ENCODE data around the gene ACER1. TPM values are rescaled to one million over a fixed set of nuclear protein-coding genes. Genes with fewer than 3 reads are reported as not detected.

Gene ACER1
- total and polyA plus RNA-seq, 2 experiments from 2014 or later = not detected

DNA sequence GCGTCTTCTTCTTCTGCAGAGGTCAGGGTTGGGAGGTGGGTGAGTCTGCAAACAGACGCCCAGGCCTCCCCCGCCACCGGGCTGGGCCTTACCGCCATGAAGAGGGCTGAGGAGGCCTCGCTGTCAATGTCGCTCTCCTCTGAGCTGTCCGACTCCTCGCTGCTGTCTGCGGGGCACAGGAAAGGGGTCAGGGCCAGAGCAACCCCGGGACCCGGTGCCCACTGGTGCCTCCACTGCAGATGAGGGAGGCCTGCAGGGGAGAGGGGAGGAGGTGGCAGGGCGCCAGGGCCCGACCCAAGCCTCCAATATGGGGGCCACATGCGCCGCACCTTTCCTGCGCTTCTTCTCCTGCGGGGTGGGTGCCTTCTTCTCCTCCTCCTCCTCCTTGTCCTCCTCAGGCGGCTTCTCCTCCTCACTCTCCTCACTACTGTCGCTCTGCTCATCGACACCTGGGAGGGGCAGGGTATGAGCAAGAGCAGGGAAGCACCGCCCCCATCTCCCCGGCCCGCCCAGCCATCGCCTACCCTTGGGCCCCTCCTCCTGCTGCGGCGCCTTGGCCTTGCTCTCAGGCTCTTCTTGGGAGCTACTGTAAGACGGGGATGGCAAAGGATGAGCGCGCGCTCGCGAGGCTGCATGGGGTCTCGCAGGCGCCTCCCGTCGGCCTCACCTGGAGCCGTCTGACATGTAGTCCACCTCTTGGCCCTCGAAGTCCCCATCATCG is 47.8 kb upstream of the ACER1 start (continued):
- TF ChIP-seq, protein P1, sequence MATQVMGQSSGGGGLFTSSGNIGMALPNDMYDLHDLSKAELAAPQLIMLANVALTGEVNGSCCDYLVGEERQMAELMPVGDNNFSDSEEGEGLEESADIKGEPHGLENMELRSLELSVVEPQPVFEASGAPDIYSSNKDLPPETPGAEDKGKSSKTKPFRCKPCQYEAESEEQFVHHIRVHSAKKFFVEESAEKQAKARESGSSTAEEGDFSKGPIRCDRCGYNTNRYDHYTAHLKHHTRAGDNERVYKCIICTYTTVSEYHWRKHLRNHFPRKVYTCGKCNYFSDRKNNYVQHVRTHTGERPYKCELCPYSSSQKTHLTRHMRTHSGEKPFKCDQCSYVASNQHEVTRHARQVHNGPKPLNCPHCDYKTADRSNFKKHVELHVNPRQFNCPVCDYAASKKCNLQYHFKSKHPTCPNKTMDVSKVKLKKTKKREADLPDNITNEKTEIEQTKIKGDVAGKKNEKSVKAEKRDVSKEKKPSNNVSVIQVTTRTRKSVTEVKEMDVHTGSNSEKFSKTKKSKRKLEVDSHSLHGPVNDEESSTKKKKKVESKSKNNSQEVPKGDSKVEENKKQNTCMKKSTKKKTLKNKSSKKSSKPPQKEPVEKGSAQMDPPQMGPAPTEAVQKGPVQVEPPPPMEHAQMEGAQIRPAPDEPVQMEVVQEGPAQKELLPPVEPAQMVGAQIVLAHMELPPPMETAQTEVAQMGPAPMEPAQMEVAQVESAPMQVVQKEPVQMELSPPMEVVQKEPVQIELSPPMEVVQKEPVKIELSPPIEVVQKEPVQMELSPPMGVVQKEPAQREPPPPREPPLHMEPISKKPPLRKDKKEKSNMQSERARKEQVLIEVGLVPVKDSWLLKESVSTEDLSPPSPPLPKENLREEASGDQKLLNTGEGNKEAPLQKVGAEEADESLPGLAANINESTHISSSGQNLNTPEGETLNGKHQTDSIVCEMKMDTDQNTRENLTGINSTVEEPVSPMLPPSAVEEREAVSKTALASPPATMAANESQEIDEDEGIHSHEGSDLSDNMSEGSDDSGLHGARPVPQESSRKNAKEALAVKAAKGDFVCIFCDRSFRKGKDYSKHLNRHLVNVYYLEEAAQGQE (IDR thresholded peaks at IDR 0.05; ENCODE audit: unreplicated experiment) = no peak
- TF ChIP-seq, protein P2, sequence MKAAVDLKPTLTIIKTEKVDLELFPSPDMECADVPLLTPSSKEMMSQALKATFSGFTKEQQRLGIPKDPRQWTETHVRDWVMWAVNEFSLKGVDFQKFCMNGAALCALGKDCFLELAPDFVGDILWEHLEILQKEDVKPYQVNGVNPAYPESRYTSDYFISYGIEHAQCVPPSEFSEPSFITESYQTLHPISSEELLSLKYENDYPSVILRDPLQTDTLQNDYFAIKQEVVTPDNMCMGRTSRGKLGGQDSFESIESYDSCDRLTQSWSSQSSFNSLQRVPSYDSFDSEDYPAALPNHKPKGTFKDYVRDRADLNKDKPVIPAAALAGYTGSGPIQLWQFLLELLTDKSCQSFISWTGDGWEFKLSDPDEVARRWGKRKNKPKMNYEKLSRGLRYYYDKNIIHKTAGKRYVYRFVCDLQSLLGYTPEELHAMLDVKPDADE (IDR thresholded peaks at IDR 0.05) = no peak
- TF ChIP-seq STAT1 (IDR thresholded peaks at IDR 0.05; ENCODE audit: unreplicated experiment) (no peak), EZH2 (IDR thresholded peaks at IDR 0.05; ENCODE audit: low read depth, unreplicated experiment) (no peak), NANOG (IDR thresholded peaks at IDR 0.05; ENCODE audit: borderline replicate concordance) (no peak)

DNA sequence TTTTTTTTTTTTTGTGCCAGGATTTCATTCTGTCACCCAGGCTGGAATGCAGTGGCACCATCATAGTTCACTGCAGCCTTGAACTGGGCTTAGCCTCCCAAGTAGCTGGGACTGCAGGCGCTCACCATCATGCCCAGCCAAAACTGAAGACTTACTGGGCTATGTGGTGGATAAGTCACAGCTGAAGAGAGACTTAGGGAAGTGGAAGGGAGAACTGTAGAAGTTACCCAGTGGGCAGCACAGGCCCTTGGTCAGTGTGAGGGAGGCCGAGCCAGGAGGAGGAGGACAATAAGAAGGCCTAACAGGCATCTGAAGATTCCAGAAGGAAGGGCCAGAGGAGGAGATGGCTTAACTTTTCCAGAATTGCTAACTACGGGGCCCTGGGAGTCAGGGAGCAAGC is 46.3 kb upstream of the ACER1 start:
- Histone ChIP-seq H3K36me3 (ENCODE audit: insufficient read depth) (peaks cover 15% of the 10 kb centered on the region), H2AFZ (no peak overlapping the region), H3K9me2 (ENCODE audit: insufficient read depth) (no peaks in the 10 kb centered on the region), H4K20me1 (replicated peaks; ENCODE audit: insufficient read depth) (0 out of 2 replicates have a peak, but pooled peaks cover 3% of the 10 kb centered on the region), H3F3A (replicated peaks; ENCODE audit: low read depth) (no peaks in the 10 kb centered on the region), H3K79me2 (replicated peaks; ENCODE audit: insufficient read depth) (no peaks in the 10 kb centered on the region), H3K4me2 (no peak overlapping the region), H3K27ac (ENCODE audit: low read depth) (no peak overlapping the region), H3K4me3 (no peak overlapping the region), H3K27me3 (ENCODE audit: insufficient read depth) (no peaks in the 10 kb centered on the region), H3K4me1 (ENCODE audit: insufficient read depth) (peaks cover under 1% of the 10 kb centered on the region; the same call in 1 of the 2 replicates)
- Mint-ChIP-seq H3K27ac (no peak overlapping the region), H3K4me3 (no peak overlapping the region), H3K9me3 (peaks cover 3% of the 10 kb centered on the region), H3K36me3 (ENCODE audit: low read depth) (peaks cover 60% of the 10 kb centered on the region), H3K27me3 (ENCODE audit: insufficient read depth, low read depth, poor library complexity) (peaks cover 3% of the 10 kb centered on the region), H3K4me1 (peaks cover 15% of the 10 kb centered on the region)
- TF ChIP-seq ZNF331 (CRISPR knock-in tag; IDR thresholded peaks at IDR 0.05; ENCODE audit: low read depth) (no peak), EZH2 (IDR thresholded peaks at IDR 0.05; ENCODE audit: low read depth, unreplicated experiment) (no peak), ZNF114 (CRISPR knock-in tag; IDR thresholded peaks at IDR 0.05) (no peak), STAT1 (IDR thresholded peaks at IDR 0.05; ENCODE audit: unreplicated experiment) (no peak)
- TF ChIP-seq, protein P3, sequence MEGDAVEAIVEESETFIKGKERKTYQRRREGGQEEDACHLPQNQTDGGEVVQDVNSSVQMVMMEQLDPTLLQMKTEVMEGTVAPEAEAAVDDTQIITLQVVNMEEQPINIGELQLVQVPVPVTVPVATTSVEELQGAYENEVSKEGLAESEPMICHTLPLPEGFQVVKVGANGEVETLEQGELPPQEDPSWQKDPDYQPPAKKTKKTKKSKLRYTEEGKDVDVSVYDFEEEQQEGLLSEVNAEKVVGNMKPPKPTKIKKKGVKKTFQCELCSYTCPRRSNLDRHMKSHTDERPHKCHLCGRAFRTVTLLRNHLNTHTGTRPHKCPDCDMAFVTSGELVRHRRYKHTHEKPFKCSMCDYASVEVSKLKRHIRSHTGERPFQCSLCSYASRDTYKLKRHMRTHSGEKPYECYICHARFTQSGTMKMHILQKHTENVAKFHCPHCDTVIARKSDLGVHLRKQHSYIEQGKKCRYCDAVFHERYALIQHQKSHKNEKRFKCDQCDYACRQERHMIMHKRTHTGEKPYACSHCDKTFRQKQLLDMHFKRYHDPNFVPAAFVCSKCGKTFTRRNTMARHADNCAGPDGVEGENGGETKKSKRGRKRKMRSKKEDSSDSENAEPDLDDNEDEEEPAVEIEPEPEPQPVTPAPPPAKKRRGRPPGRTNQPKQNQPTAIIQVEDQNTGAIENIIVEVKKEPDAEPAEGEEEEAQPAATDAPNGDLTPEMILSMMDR (conservative IDR thresholded peaks at IDR 0.05; ENCODE audit: low read depth in 2 of 2) = no peak
- TF ChIP-seq, protein P2 (IDR thresholded peaks at IDR 0.05) = no peak
- TF ChIP-seq, protein P4, sequence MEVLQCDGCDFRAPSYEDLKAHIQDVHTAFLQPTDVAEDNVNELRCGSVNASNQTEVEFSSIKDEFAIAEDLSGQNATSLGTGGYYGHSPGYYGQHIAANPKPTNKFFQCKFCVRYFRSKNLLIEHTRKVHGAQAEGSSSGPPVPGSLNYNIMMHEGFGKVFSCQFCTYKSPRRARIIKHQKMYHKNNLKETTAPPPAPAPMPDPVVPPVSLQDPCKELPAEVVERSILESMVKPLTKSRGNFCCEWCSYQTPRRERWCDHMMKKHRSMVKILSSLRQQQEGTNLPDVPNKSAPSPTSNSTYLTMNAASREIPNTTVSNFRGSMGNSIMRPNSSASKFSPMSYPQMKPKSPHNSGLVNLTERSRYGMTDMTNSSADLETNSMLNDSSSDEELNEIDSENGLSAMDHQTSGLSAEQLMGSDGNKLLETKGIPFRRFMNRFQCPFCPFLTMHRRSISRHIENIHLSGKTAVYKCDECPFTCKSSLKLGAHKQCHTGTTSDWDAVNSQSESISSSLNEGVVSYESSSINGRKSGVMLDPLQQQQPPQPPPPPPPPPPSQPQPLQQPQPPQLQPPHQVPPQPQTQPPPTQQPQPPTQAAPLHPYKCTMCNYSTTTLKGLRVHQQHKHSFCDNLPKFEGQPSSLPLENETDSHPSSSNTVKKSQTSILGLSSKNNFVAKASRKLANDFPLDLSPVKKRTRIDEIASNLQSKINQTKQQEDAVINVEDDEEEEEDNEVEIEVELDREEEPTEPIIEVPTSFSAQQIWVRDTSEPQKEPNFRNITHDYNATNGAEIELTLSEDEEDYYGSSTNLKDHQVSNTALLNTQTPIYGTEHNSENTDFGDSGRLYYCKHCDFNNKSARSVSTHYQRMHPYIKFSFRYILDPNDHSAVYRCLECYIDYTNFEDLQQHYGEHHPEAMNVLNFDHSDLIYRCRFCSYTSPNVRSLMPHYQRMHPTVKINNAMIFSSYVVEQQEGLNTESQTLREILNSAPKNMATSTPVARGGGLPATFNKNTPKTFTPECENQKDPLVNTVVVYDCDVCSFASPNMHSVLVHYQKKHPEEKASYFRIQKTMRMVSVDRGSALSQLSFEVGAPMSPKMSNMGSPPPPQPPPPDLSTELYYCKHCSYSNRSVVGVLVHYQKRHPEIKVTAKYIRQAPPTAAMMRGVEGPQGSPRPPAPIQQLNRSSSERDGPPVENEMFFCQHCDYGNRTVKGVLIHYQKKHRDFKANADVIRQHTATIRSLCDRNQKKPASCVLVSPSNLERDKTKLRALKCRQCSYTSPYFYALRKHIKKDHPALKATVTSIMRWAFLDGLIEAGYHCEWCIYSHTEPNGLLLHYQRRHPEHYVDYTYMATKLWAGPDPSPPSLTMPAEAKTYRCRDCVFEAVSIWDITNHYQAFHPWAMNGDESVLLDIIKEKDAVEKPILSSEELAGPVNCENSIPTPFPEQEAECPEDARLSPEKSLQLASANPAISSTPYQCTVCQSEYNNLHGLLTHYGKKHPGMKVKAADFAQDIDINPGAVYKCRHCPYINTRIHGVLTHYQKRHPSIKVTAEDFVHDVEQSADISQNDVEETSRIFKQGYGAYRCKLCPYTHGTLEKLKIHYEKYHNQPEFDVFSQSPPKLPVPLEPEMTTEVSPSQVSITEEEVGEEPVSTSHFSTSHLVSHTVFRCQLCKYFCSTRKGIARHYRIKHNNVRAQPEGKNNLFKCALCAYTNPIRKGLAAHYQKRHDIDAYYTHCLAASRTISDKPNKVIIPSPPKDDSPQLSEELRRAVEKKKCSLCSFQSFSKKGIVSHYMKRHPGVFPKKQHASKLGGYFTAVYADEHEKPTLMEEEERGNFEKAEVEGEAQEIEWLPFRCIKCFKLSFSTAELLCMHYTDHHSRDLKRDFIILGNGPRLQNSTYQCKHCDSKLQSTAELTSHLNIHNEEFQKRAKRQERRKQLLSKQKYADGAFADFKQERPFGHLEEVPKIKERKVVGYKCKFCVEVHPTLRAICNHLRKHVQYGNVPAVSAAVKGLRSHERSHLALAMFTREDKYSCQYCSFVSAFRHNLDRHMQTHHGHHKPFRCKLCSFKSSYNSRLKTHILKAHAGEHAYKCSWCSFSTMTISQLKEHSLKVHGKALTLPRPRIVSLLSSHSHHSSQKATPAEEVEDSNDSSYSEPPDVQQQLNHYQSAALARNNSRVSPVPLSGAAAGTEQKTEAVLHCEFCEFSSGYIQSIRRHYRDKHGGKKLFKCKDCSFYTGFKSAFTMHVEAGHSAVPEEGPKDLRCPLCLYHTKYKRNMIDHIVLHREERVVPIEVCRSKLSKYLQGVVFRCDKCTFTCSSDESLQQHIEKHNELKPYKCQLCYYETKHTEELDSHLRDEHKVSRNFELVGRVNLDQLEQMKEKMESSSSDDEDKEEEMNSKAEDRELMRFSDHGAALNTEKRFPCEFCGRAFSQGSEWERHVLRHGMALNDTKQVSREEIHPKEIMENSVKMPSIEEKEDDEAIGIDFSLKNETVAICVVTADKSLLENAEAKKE (CRISPR knock-in tag; IDR thresholded peaks at IDR 0.05) = no peak
- no peak for DNase-seq (ENCODE audit: low spot score)
- ATAC-seq = no peak
